SU-DHL-6 (cell line): ENCODE measurements around the gene IRX4.

ENCODE experiments used
- H2AFZ ChIP-seq: fragments of 200-600 bp; sonication (generic); 2 replicates; pipeline ENCODE4 v1.6.1; 2014; ENCODE audit warnings: low read depth, mild to moderate bottlenecking, moderate library complexity, mixed read lengths, antibody characterized with exemption, low read length; ENCODE audit not compliant: severe bottlenecking
- H3F3A ChIP-seq: fragments of 200-600 bp; shearing (Covaris generic); 2 replicates; pipeline ENCODE4 v1.6.0; 2016; ENCODE audit warnings: antibody characterized with exemption, mild to moderate bottlenecking; ENCODE audit not compliant: insufficient read depth
- H3K27ac ChIP-seq: fragments of 200-600 bp; sonication (generic); 2 replicates; pipeline ENCODE4 v1.5.1; 2016; ENCODE audit warnings: low read depth, mild to moderate bottlenecking, low read length, moderate library complexity, mixed read lengths
- H3K27me3 ChIP-seq: fragments of 200-600 bp; sonication (generic), shearing (Covaris generic); 2 replicates; pipeline ENCODE4 v1.6.0; 2014; ENCODE audit warnings: mild to moderate bottlenecking, low read length
- H3K36me3 ChIP-seq: fragments of 200-600 bp; sonication (generic); 2 replicates; pipeline ENCODE4 v1.6.1; 2014; ENCODE audit warnings: mild to moderate bottlenecking, low read length, mixed read lengths
- H3K4me2 ChIP-seq: fragments of 300-600, 200-600 bp; shearing (Covaris generic), sonication (generic); 2 replicates; pipeline ENCODE4 v1.6.0; 2014; ENCODE audit warnings: low read length, low read depth, mild to moderate bottlenecking; ENCODE audit not compliant: poor library complexity, severe bottlenecking
- H3K4me3 ChIP-seq: fragments of 200-600 bp; sonication (generic); 2 replicates; pipeline ENCODE4 v1.5.1; 2014; ENCODE audit warnings: antibody characterized with exemption, low read length, mild to moderate bottlenecking, mixed read lengths; ENCODE audit not compliant: insufficient read depth, poor library complexity, severe bottlenecking
- H3K79me2 ChIP-seq: fragments of 200-600 bp; sonication (generic); 2 replicates; pipeline ENCODE4 v1.6.1; 2014; ENCODE audit warnings: mild to moderate bottlenecking, low read length, moderate library complexity; ENCODE audit not compliant: insufficient read depth
- H3K9ac ChIP-seq: fragments of 200-600 bp; sonication (generic); 2 replicates; pipeline ENCODE4 v1.7.0; 2014; ENCODE audit warnings: mild to moderate bottlenecking, low read length
- H3K9me2 ChIP-seq: fragments of 200-600 bp; sonication (generic); replicated peaks from 2 replicates; pipeline ENCODE4 v1.6.1; 2014; ENCODE audit warnings: low read length; ENCODE audit not compliant: insufficient read depth
- H3K9me3 ChIP-seq: fragments of 200-600 bp; sonication (generic); 2 replicates; pipeline ENCODE4 v1.6.1; 2014; ENCODE audit warnings: low read length, mixed read lengths; ENCODE audit not compliant: insufficient read depth
- H4K20me1 ChIP-seq: fragments of 200-600 bp; sonication (generic); 2 replicates; pipeline ENCODE4 v1.6.1; 2014; ENCODE audit warnings: low read depth, mild to moderate bottlenecking, antibody characterized with exemption, low read length, moderate library complexity, mixed read lengths
- EZH2phosphoT487 ChIP-seq: fragments of 200-600 bp; sonication (generic), shearing (Covaris generic); conservative IDR thresholded peaks from 2 replicates; pipeline ENCODE4 v1.6.1; 2018; ENCODE audit warnings: mild to moderate bottlenecking, antibody characterized with exemption, low read length, moderate library complexity, mixed read lengths
- TF ChIP-seq, protein P1 (sequence below): fragments of 200-600 bp; sonication (generic); IDR thresholded peaks from one replicate; pipeline ENCODE4 v1.5.1; 2017; ENCODE audit warnings: antibody characterized with exemption, mild to moderate bottlenecking, low read length, moderate library complexity; ENCODE audit not compliant: insufficient read depth, poor library complexity, severe bottlenecking

Gene IRX4

DNA sequence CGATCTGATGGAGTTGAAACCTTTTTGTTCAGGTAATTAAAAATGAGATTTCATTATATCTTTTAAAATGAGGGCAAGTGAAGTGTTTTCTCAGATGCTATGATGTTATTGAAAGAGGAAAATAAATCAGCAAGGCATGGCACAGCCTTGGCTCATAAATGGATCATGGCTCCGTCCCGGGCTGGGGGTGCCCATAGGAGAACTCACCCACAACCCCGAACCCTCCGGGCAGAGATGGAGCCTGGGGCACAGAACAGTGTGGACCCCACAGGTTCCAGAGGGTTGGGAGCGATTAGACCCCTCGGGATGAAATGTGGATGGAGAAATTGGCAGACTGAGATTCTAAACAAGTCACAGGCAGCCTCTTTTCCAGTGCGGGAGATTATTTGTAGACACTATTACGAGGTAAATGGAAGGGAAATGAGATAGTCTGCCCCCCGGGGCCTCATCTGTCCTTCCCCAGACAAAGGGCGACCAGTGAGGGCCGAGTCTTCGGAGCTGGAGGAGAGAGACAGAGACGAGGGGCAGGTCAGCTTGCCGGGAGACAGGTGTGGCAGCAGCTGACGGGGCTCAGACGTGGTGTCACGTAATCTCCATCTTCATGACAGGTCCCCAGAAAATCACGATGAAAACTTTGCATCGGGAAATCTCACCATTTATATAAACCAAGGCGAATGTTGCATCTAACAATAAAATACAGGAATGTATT, 47.9 kb downstream of the IRX4 start:
- no peaks in the 10 kb centered on the region for H3K27me3 ChIP-seq
- H4K20me1 ChIP-seq, result no peaks in the 10 kb centered on the region
- TF ChIP-seq, protein P1, sequence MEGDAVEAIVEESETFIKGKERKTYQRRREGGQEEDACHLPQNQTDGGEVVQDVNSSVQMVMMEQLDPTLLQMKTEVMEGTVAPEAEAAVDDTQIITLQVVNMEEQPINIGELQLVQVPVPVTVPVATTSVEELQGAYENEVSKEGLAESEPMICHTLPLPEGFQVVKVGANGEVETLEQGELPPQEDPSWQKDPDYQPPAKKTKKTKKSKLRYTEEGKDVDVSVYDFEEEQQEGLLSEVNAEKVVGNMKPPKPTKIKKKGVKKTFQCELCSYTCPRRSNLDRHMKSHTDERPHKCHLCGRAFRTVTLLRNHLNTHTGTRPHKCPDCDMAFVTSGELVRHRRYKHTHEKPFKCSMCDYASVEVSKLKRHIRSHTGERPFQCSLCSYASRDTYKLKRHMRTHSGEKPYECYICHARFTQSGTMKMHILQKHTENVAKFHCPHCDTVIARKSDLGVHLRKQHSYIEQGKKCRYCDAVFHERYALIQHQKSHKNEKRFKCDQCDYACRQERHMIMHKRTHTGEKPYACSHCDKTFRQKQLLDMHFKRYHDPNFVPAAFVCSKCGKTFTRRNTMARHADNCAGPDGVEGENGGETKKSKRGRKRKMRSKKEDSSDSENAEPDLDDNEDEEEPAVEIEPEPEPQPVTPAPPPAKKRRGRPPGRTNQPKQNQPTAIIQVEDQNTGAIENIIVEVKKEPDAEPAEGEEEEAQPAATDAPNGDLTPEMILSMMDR, result no peak
- TF ChIP-seq EZH2phosphoT487, result no peak
- H3K4me2 ChIP-seq, result no peak overlapping the region
- no peaks in the 10 kb centered on the region for H3F3A ChIP-seq
- no peaks in the 10 kb centered on the region for H3K79me2 ChIP-seq
- H3K9me3 ChIP-seq, result no peaks in the 10 kb centered on the region
- no peaks in the 10 kb centered on the region for H3K36me3 ChIP-seq
- no peak overlapping the region for H3K27ac ChIP-seq
- H3K4me3 ChIP-seq, result no peak overlapping the region
- H3K9ac ChIP-seq, result no peak overlapping the region
- H2AFZ ChIP-seq, result no peak overlapping the region
- H3K9me2 ChIP-seq, result no peaks in the 10 kb centered on the region

DNA sequence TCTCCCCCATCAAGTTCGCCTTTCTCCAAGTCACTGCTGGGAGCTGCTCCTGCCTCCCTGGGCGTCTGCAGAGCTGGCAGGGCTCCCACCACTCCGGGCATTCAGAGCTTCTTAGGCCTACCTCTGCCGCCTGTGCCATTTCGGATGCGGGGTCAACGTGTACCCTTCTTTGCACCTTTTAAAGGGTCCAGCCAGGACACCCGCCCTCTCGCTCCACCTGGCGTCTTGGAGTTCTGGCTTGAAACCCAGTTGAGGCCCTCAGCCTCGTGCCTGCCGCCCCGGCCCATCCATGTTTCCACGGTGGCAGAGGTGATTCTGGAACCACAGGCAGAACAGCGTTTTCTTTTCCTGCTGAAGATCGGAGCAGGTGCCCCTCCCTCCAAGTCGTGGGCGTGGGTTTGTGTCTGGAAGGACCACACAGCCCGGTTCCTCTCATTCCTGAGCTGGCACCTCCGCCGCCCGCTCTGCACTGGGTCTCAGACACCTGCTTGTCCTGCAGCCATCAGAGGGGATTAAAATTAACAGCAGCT, 48.6 kb downstream of the IRX4 start:
- no peak overlapping the region for H3K4me3 ChIP-seq
- H3F3A ChIP-seq, result no peaks in the 10 kb centered on the region
- no peak overlapping the region for H2AFZ ChIP-seq
- H3K27me3 ChIP-seq, result no peaks in the 10 kb centered on the region
- H3K9me2 ChIP-seq, result no peaks in the 10 kb centered on the region
- no peaks in the 10 kb centered on the region for H3K79me2 ChIP-seq
- no peak overlapping the region for H3K27ac ChIP-seq
- H3K9ac ChIP-seq, result no peak overlapping the region
- H4K20me1 ChIP-seq, result no peaks in the 10 kb centered on the region
- H3K4me2 ChIP-seq, result no peak overlapping the region
- H3K9me3 ChIP-seq, result no peaks in the 10 kb centered on the region
- TF ChIP-seq, protein P1, result no peak
- no peak for TF ChIP-seq EZH2phosphoT487
- H3K36me3 ChIP-seq, result no peaks in the 10 kb centered on the region

DNA sequence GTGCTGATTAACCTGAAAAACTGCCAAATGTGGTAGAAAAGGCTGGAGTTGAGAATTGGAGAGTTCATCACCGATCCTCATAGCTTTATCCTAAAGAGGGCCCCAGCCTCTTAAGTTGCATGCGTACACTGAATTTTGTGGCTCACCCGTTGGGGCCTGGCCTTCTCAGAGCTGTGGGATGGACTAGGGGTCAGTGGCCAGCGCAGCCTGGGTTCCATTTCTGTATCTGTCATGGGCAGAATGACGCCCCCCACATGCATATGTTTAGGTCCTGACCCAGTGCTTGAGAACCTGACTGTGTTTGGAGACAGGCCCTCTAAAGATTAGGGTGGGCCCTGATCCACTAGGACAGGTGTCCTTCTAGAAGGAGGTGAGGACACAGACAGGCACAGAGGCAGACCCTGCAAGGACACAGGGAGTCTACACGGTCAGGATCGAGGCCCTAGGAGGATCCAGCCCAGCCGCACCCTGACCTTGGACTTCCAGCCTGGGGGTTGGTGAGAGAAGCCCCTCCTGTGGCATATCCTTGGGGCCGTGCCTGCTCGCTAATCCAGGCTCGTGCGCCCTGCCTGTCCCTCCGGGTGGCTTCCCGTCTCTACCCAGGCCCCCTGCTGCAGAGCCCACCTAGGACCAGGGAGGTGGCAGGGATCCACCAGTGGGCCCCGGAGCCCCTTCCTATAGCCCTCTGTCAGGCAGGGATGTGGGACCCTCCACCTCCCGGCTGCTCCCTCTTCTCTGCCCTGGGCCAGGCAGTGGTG, 49.3 kb downstream of the IRX4 start:
- Histone ChIP-seq H3K27me3 (no peaks in the 10 kb centered on the region), H3K27ac (no peak overlapping the region)

More for the DNA sequence above, 49.3 kb downstream of the IRX4 start:
- Histone ChIP-seq H3K36me3 (no peaks in the 10 kb centered on the region), H3K79me2 (no peaks in the 10 kb centered on the region), H3F3A (no peaks in the 10 kb centered on the region), H4K20me1 (no peaks in the 10 kb centered on the region), H3K9me3 (no peaks in the 10 kb centered on the region), H3K4me3 (no peak overlapping the region), H2AFZ (no peak overlapping the region), H3K4me2 (no peak overlapping the region), H3K9me2 (no peaks in the 10 kb centered on the region), H3K9ac (no peak overlapping the region)
- no peak for TF ChIP-seq EZH2phosphoT487
- TF ChIP-seq, protein P1, result no peak
